WTC11 (cell line): ENCODE measurements around the gene CLIC3.

ENCODE experiments used
- ESRRA ChIP-seq: sonication (generic); formaldehyde crosslinking; IDR thresholded peaks from 2 replicates; pipeline ENCODE4 v1.8.1; 2022; ENCODE audit warnings: mild to moderate bottlenecking, missing genetic modification reagents, borderline replicate concordance
- JUN ChIP-seq: sonication (generic); formaldehyde crosslinking; IDR thresholded peaks from 2 replicates; pipeline ENCODE4 v1.8.0; 2023; ENCODE audit warnings: mild to moderate bottlenecking, missing genetic modification reagents
- RELA ChIP-seq: sonication (generic); formaldehyde crosslinking; IDR thresholded peaks from 2 replicates; pipeline ENCODE4 v1.8.1; 2022; ENCODE audit warnings: missing genetic modification reagents, mild to moderate bottlenecking, borderline replicate concordance
- ZBTB21 ChIP-seq: sonication (generic); formaldehyde crosslinking; IDR thresholded peaks from 2 replicates; pipeline ENCODE4 v1.8.1; 2023; ENCODE audit warnings: mild to moderate bottlenecking, missing genetic modification reagents, borderline replicate concordance
- ZNF423 ChIP-seq: fragments of 250-450 bp; sonication (Bioruptor Pico); IDR thresholded peaks from 2 replicates; pipeline ENCODE4 v2.1.2; 2022; ENCODE audit warnings: mild to moderate bottlenecking, moderate library complexity
- TF ChIP-seq, protein P1 (sequence below): fragments of 200-600 bp; IDR thresholded peaks from 2 replicates; pipeline ENCODE4 v1.8.0; 2022; ENCODE audit warnings: antibody characterized with exemption
- TF ChIP-seq, protein P2 (sequence below): sonication (generic); formaldehyde crosslinking; IDR thresholded peaks from 2 replicates; pipeline ENCODE4 v1.8.0; 2023; ENCODE audit warnings: missing genetic modification reagents, mild to moderate bottlenecking, borderline replicate concordance
- TF ChIP-seq, protein P3 (sequence below): sonication (generic); formaldehyde crosslinking; IDR thresholded peaks from 2 replicates; pipeline ENCODE4 v1.8.0; 2023; ENCODE audit warnings: mild to moderate bottlenecking, missing genetic modification reagents

DNA sequence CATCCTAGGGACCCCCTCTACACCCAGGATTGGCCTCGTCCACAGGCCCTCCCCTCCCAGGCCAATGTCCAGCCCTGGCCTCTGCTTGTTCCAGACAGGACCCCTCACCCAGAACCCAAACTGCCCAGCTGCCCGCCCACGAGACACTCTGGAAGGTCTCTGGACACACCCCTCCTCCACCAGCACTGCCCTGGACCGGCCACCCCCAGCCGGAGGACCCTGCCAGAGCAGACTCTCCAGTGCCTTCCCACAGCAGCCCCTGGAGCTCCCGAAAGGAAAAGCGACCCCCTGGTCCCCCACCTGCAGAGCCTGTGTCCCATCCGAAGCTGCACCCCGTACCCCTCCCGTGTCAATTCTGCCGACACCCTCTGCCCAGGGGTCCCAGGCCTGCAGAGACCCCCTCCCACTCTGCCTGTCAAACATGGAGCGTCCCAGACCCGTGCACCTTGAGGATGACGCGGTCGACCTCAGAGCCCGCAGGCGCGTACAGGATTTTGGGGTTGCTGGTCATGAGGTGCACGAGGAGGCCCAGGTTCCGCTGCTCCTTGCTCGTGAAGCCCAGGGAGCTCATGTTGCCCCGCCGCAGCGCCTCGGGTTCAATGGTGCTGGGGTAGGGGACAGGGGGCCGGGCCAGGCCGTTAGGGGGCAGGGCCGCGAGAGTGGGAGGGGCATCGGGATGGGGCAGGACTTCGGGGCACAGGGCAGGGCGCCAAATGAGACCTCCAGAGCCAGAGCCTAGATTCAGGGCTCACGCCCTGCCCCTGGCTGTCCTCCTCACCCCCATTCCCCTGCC is 23.7 kb upstream of the CLIC3 start:
- TF ChIP-seq, protein P1, sequence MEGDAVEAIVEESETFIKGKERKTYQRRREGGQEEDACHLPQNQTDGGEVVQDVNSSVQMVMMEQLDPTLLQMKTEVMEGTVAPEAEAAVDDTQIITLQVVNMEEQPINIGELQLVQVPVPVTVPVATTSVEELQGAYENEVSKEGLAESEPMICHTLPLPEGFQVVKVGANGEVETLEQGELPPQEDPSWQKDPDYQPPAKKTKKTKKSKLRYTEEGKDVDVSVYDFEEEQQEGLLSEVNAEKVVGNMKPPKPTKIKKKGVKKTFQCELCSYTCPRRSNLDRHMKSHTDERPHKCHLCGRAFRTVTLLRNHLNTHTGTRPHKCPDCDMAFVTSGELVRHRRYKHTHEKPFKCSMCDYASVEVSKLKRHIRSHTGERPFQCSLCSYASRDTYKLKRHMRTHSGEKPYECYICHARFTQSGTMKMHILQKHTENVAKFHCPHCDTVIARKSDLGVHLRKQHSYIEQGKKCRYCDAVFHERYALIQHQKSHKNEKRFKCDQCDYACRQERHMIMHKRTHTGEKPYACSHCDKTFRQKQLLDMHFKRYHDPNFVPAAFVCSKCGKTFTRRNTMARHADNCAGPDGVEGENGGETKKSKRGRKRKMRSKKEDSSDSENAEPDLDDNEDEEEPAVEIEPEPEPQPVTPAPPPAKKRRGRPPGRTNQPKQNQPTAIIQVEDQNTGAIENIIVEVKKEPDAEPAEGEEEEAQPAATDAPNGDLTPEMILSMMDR = no peak
- TF ChIP-seq ESRRA (CRISPR knock-in tag) (no peak), RELA (no peak), ZNF423 (CRISPR knock-in tag) (no peak), JUN (CRISPR knock-in tag) (no peak), ZBTB21 (CRISPR knock-in tag) (no peak)
- TF ChIP-seq, protein P2, sequence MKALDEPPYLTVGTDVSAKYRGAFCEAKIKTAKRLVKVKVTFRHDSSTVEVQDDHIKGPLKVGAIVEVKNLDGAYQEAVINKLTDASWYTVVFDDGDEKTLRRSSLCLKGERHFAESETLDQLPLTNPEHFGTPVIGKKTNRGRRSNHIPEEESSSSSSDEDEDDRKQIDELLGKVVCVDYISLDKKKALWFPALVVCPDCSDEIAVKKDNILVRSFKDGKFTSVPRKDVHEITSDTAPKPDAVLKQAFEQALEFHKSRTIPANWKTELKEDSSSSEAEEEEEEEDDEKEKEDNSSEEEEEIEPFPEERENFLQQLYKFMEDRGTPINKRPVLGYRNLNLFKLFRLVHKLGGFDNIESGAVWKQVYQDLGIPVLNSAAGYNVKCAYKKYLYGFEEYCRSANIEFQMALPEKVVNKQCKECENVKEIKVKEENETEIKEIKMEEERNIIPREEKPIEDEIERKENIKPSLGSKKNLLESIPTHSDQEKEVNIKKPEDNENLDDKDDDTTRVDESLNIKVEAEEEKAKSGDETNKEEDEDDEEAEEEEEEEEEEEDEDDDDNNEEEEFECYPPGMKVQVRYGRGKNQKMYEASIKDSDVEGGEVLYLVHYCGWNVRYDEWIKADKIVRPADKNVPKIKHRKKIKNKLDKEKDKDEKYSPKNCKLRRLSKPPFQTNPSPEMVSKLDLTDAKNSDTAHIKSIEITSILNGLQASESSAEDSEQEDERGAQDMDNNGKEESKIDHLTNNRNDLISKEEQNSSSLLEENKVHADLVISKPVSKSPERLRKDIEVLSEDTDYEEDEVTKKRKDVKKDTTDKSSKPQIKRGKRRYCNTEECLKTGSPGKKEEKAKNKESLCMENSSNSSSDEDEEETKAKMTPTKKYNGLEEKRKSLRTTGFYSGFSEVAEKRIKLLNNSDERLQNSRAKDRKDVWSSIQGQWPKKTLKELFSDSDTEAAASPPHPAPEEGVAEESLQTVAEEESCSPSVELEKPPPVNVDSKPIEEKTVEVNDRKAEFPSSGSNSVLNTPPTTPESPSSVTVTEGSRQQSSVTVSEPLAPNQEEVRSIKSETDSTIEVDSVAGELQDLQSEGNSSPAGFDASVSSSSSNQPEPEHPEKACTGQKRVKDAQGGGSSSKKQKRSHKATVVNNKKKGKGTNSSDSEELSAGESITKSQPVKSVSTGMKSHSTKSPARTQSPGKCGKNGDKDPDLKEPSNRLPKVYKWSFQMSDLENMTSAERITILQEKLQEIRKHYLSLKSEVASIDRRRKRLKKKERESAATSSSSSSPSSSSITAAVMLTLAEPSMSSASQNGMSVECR = no peak
- TF ChIP-seq, protein P3, sequence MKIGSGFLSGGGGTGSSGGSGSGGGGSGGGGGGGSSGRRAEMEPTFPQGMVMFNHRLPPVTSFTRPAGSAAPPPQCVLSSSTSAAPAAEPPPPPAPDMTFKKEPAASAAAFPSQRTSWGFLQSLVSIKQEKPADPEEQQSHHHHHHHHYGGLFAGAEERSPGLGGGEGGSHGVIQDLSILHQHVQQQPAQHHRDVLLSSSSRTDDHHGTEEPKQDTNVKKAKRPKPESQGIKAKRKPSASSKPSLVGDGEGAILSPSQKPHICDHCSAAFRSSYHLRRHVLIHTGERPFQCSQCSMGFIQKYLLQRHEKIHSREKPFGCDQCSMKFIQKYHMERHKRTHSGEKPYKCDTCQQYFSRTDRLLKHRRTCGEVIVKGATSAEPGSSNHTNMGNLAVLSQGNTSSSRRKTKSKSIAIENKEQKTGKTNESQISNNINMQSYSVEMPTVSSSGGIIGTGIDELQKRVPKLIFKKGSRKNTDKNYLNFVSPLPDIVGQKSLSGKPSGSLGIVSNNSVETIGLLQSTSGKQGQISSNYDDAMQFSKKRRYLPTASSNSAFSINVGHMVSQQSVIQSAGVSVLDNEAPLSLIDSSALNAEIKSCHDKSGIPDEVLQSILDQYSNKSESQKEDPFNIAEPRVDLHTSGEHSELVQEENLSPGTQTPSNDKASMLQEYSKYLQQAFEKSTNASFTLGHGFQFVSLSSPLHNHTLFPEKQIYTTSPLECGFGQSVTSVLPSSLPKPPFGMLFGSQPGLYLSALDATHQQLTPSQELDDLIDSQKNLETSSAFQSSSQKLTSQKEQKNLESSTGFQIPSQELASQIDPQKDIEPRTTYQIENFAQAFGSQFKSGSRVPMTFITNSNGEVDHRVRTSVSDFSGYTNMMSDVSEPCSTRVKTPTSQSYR (CRISPR knock-in tag) = no peak
